Measurements from ENCODE around the gene TREML1.
A peak's percentile ranks its signal among the peaks of the same experiment; 100 is the strongest.
"Not testable (repeated sequence)": the region's sequence is repeated elsewhere in the genome, so short reads cannot be mapped to it uniquely, and the experiment has no call there.

The TREML1 gene

GRCh38 chr6:41136911-41137310 is 17.2 kb downstream of the TREML1 start:
- DNase-seq = no peak

DNA sequence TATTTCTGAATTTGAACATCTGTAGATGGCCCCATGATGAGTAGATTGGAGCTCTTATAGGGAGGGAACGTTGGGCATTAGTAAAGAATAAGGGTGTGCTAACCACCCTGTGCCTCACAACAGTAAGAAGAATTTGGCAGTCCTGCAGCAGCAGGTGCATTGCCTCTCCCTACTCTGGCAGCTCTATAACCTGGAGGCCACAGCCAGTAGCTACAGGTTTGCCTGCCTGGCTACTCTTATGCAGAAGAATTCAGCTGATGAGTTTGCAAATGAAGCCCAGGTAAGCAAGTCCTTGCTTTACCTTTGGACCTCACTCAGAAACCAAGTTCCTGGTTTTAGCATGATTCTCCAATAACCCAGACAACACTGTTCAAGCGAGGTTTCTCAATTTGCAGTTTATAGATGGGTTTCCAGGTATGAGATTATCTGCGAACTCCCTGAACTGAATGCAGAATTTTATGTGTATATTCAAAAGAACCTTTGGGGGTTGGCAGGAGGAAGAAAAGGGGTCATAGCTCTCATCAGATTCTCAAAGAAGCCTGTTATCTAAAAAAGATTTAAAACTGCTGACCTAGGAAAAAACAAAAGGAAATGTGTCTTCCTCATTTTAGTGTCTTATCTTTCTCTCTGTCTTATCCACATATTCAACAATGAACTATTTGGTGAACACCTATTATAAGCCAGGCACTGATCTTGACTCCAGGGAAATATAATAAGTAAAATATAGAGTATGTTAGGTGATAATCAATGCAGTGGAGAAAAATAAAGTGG is 18.9 kb downstream of the TREML1 start:
- no peak for DNase-seq

DNA sequence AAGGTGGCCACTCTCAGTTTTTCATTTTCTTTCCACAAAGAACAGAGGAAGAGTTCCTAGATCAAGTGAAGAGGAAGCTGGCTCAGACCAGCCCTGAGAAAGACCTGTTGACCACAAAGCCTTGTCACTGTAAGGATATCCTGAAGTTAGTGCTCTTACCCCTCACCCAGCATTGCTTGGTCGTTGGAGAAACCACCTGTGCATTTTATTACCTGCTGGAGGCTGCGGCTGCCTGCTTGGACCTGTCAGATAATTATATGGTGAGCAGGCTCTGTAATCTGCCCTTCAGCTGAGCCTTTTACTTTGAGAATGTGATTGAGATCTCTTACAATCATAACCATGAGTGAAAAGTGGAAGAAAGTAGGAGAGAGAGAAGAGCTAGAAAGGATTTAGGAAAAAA is 21.9 kb downstream of the TREML1 start:
- peak; percentile 30 for DNase-seq

DNA sequence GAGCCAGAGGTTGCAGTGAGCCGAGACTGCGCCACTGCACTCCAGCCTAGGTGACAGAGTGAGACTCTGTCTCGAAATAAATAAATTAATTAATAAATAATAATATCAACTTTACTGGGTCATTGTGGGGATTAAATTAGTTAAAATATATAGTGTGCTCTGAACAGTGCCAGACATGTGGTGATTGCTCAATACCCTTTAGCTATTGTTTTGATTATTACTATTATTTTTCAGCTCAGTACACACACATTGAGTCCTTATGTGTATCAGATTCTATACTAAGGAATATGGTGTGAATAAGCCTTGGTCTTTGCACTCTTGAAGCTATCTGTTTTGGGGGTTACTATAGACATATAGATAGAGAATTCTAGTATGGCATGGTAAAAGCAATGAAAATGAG is 28.9 kb downstream of the TREML1 start:
- DNase-seq = no peak

GRCh38 chr6:41122918-41123317 is 31.2 kb downstream of the TREML1 start:
- no peak for DNase-seq

GRCh38 chr6:41122373-41122772 is 31.8 kb downstream of the TREML1 start:
- no peak for DNase-seq

- DNase-seq = no peak
Measured at GRCh38 chr6:41120058-41120457, 34.1 kb downstream of the TREML1 start.

- no peak for DNase-seq
Measured at GRCh38 chr6:41119508-41119907, 34.6 kb downstream of the TREML1 start.

DNA sequence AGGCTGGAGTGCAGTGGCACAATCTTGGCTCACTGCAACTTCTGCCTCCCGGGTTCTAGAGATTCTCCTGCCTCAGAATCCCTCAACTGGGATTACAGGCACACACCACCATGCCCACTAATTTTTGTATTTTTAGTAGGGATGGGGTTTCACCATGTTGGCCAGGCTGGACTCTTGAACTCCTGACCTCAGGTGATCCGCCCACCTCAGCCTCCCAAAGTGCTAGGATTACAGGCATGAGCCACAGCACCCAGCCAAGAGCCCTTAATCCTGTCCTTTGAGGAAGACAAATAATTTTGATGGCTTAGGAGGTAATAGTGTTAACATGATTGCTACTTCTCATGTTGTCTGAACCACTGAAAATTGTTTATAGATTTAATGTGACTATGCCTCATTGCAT is 39.1 kb downstream of the TREML1 start:
- DNase-seq = not testable (repeated sequence)

DNA sequence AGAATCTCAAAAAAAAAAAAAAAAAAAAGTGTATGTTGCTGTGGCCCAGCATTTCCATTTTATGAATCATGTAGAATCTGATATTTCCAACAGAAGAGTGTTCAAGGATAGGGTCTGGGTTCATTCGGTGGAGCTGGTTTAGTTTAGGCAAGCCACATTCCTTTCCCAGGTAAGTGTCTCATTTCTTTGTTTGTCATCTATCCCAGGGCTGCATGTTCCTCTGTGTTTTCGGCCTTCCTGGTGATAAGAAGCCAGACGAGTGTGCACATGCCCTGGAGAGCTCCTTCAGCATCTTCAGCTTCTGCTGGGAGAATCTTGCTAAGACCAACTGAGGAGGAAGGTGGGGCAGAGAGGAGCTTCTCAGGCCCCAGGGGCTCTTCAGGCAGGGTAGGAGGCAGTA is 43.1 kb downstream of the TREML1 start:
- DNase-seq = no peak

GRCh38 chr6:41103847-41104246 is 50.3 kb downstream of the TREML1 start:
- no peak for DNase-seq

DNA sequence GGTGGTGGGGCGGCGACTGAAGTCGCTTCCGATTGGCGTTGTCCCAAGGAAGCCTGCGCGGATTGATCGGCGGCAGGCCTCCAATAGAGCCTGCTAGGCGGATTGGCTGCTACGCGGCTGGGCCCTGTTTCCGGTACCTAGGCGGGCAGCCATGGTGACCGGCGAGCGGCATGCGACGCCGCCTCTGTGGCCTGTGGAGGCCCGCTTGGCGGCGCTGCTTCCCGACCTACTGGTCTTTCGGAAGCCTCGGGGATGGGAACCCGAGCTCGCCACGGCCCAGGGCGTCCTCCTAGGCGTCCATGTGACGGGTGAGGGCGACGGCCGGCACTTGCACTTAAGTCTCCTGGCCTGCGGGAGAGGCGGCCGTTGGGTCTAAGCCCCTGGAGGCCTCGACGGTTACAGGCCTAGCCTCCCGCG is 53.3 kb downstream of the TREML1 start:
- no peak for DNase-seq

Measured in NCI-H1436 treated with DMSO at 0.1 percent for 48 hours (cell line).